Epithelial cell of esophagus (primary cell): ENCODE measurements around the gene NEURL4.
A peak's percentile ranks its signal among the peaks of the same experiment; 100 is the strongest.

Experiments used
- DNase-seq: peaks from one replicate; pipeline ENCODE4 v3.0.0; 2010; ENCODE audit warnings: low read depth
- H3K4me3 ChIP-seq: 2 replicates; pipeline ENCODE4 v1.5.1; 2011; ENCODE audit warnings: mild to moderate bottlenecking, low read length, control low read depth
- CTCF ChIP-seq: IDR thresholded peaks from 2 replicates; pipeline ENCODE4 v1.5.1; 2011; ENCODE audit warnings: low read depth, mild to moderate bottlenecking, low read length, control low read depth, inconsistent platforms; ENCODE audit not compliant: insufficient read depth; ENCODE audit errors: missing control alignments

The NEURL4 gene

DNA sequence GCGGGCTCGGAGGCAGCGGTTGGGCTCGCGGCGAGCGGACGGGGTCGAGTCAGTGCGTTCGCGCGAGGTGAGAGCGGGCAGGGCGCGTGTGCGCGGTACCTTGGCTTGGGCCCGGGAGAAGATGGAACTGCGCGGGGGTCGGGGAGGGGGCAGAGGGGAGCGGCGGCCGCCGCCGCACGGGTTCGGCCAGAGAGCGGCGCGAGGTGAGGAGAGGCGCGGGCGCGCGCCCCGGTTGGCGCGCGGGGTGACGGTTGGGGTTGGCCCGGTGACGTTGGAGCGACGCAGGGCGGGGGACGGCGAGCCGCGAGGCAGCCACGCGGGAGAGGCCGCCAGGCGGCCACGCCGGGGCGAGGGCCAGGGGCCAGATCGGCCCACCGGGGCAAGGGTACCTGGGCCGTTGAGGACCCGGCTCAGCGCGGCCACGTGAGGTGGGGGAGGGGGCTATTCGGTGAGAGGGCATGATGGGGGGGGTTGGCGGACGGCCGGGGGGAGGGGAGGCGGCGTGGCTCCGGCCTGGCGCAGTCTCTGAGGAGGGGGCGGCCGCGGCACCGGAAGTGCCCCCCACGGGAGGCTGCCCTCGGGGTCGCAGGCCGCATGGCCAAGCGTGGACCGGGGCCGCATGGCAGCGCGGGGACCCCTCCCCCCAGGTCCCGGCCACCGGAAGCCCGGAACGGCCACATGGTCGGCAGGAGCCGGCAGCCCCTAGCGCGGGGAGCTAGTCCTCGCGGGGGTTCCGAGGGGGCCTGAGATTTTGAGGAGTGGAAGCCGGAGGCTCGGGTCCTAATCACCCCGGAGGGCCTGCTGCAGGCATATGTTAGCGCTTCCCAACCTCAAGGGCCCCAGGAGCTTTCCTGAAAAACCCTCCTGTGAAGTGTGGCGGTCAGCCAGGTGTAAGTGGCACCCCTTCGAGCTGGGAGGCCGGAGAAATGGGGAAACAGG lies 21.2 kb downstream of the NEURL4 start:
- DNase-seq = peak; percentile 52
- no peak for TF ChIP-seq CTCF
- peak overlapping the region; percentile 90 for H3K4me3 ChIP-seq

DNA sequence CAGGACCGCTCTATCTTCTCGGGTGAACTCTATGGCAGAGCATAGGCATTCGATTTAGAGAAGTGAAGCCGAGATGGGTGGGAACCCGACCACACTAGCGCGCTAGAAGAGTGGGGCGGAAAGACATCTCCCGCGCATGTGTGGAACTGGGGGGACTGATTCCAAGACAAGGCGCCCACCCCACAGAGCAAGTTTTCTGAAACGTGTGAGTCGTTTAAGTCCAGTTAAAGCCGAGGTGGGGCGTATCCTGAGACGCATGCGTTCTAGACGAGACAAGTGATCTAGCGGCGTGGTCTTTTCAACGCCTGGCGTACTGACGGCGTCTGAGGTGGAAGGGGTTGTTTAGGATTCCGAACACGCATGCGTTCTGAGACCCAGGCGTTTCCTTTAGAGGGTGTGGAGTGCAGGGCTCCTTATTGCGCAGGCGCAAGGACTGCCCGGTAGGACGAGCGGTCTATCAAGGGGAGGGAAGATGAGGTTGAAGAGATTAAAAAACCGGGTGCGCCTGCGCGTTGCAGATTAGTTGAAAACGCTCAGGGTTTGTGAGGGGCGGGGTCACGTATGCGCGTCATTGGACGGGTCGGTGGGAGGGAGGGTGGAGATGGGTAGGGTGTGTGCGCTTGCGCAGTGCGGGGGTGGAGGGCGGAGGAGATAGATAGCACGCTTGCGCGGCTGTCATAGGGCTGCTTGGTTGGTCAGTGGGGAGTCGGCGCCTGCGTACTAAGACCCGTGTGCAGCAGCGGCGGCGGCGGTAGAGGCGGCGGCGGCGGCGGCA lies 22.0 kb downstream of the NEURL4 start, which contains the start of gene EIF5A:
EIF5A (plus strand) TSS at position 718 of the 775 bp plus-strand sequence. CDS start 2,008 bp downstream, outside the sequence.
- H3K4me3 ChIP-seq = peak within 1 kb of the TSS; percentile 90
- DNase-seq = peak; percentile 100
- no peak for TF ChIP-seq CTCF

GRCh38 chr17:7304179-7304578 lies 25.0 kb downstream of the NEURL4 start:
- no peak overlapping the region for H3K4me3 ChIP-seq
- no peak for TF ChIP-seq CTCF
- DNase-seq = no peak

GRCh38 chr17:7296189-7296861 lies 32.8 kb downstream of the NEURL4 start:
- no peak overlapping the region for H3K4me3 ChIP-seq
- TF ChIP-seq CTCF = peak; percentile 56
- peak; percentile 76 for DNase-seq

GRCh38 chr17:7295230-7296180 lies 33.6 kb downstream of the NEURL4 start:
- DNase-seq = no peak
- H3K4me3 ChIP-seq = peak overlapping the region; percentile 34
- TF ChIP-seq CTCF = peak; percentile 13
